DOHH2 (cell line): ENCODE data around the gene NRCAM.
A peak's percentile ranks its signal among the peaks of the same experiment; 100 is the strongest.

Source experiments
- H3F3A ChIP-seq: fragments of 200-600 bp; sonication (generic), shearing (Covaris generic); 2 replicates; pipeline ENCODE4 v1.6.0; 2016; ENCODE audit warnings: antibody characterized with exemption, mild to moderate bottlenecking; ENCODE audit not compliant: control insufficient read depth, insufficient read depth
- H3K27ac ChIP-seq: fragments of 200-600 bp; sonication (generic); 2 replicates; pipeline ENCODE4 v1.5.1; 2014; ENCODE audit warnings: low read depth, mild to moderate bottlenecking, low read length, moderate library complexity
- H3K27me3 ChIP-seq: fragments of 200-600 bp; sonication (generic); 2 replicates; pipeline ENCODE4 v1.6.1; 2014; ENCODE audit warnings: mild to moderate bottlenecking, low read length, mixed read lengths; ENCODE audit not compliant: control insufficient read depth
- H3K36me3 ChIP-seq: fragments of 200-600 bp; sonication (generic); 2 replicates; pipeline ENCODE4 v1.6.1; 2014; ENCODE audit warnings: mild to moderate bottlenecking, low read length, moderate library complexity, mixed read lengths; ENCODE audit not compliant: control insufficient read depth
- H3K4me1 ChIP-seq: fragments of 200-600 bp; sonication (generic); 2 replicates; pipeline ENCODE4 v1.6.1; 2014; ENCODE audit warnings: mild to moderate bottlenecking, low read length, mixed read lengths; ENCODE audit not compliant: control insufficient read depth
- H3K4me2 ChIP-seq: fragments of 200-600 bp; sonication (generic); 2 replicates; pipeline ENCODE4 v1.6.0; 2014; ENCODE audit warnings: mild to moderate bottlenecking, low read length, moderate library complexity
- H3K4me3 ChIP-seq: fragments of 200-600 bp; sonication (generic); 2 replicates; pipeline ENCODE4 v1.5.1; 2014; ENCODE audit warnings: mild to moderate bottlenecking, low read length, mixed read lengths
- H3K79me2 ChIP-seq: fragments of 200-600 bp; sonication (generic); 2 replicates; pipeline ENCODE4 v1.6.1; 2014; ENCODE audit warnings: mild to moderate bottlenecking, low read length, mixed read lengths; ENCODE audit not compliant: control insufficient read depth
- H3K9me2 ChIP-seq: fragments of 200-600 bp; sonication (generic); replicated peaks from 2 replicates; pipeline ENCODE4 v1.6.1; 2014; ENCODE audit warnings: mild to moderate bottlenecking, low read length, mixed read lengths; ENCODE audit not compliant: control insufficient read depth
- H3K9me3 ChIP-seq: fragments of 200-600 bp; sonication (generic); 2 replicates; pipeline ENCODE4 v1.6.1; 2014; ENCODE audit warnings: antibody characterized with exemption, low read length, mixed read lengths; ENCODE audit not compliant: control insufficient read depth, insufficient read depth
- H4K20me1 ChIP-seq: fragments of 200-600 bp; sonication (generic); 2 replicates; pipeline ENCODE4 v1.6.0; 2014; ENCODE audit warnings: low read depth, mild to moderate bottlenecking, antibody characterized with exemption, low read length, moderate library complexity; ENCODE audit not compliant: control insufficient read depth, insufficient read depth
- EZH2phosphoT487 ChIP-seq: fragments of 200-600 bp; sonication (generic); IDR thresholded peaks from 2 replicates; pipeline ENCODE4 v1.6.1; 2017; ENCODE audit warnings: borderline replicate concordance, mild to moderate bottlenecking, antibody characterized with exemption, low read length, moderate library complexity, mixed read lengths
- TF ChIP-seq, protein P1 (sequence below): fragments of 200-600 bp; sonication (generic); IDR thresholded peaks from one replicate; pipeline ENCODE4 v1.5.1; 2014; ENCODE audit warnings: antibody characterized with exemption, mild to moderate bottlenecking, low read depth, low read length; ENCODE audit not compliant: poor library complexity, severe bottlenecking

NRCAM gene

DNA sequence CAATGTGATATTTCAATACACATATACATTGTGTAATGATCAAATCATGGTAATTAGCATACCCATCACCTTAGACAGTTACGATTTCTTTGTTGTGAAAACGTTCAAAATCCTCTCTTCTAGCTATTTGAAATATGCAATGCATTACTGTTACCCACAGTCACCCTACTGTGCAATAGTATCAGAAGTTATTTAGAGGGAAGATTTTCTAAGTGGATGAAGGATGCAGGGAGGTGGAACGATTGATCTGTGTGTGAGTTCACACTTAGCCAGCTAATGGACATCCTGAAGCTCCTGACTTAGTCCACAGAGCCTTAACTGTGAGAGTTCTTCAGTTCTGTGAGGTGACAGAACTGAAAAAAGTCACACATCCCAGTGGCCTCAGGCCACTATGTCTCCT is 228.9 kb downstream of the NRCAM start:
- TF ChIP-seq, protein P1, sequence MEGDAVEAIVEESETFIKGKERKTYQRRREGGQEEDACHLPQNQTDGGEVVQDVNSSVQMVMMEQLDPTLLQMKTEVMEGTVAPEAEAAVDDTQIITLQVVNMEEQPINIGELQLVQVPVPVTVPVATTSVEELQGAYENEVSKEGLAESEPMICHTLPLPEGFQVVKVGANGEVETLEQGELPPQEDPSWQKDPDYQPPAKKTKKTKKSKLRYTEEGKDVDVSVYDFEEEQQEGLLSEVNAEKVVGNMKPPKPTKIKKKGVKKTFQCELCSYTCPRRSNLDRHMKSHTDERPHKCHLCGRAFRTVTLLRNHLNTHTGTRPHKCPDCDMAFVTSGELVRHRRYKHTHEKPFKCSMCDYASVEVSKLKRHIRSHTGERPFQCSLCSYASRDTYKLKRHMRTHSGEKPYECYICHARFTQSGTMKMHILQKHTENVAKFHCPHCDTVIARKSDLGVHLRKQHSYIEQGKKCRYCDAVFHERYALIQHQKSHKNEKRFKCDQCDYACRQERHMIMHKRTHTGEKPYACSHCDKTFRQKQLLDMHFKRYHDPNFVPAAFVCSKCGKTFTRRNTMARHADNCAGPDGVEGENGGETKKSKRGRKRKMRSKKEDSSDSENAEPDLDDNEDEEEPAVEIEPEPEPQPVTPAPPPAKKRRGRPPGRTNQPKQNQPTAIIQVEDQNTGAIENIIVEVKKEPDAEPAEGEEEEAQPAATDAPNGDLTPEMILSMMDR: no peak
- no peak for TF ChIP-seq EZH2phosphoT487
- no peaks in the 10 kb centered on the region for H3K4me1 ChIP-seq
- H3K4me2 ChIP-seq: no peak overlapping the region
- peaks cover 5% of the 10 kb centered on the region; the same call in 1 of the 2 replicates for H3K27me3 ChIP-seq
- H3K36me3 ChIP-seq: no peaks in the 10 kb centered on the region
- H3K79me2 ChIP-seq: no peaks in the 10 kb centered on the region
- no peaks in the 10 kb centered on the region for H4K20me1 ChIP-seq
- H3K27ac ChIP-seq: no peak overlapping the region
- H3K9me3 ChIP-seq: no peaks in the 10 kb centered on the region
- H3F3A ChIP-seq: no peaks in the 10 kb centered on the region
- no peaks in the 10 kb centered on the region for H3K9me2 ChIP-seq
- H3K4me3 ChIP-seq: no peak overlapping the region

DNA sequence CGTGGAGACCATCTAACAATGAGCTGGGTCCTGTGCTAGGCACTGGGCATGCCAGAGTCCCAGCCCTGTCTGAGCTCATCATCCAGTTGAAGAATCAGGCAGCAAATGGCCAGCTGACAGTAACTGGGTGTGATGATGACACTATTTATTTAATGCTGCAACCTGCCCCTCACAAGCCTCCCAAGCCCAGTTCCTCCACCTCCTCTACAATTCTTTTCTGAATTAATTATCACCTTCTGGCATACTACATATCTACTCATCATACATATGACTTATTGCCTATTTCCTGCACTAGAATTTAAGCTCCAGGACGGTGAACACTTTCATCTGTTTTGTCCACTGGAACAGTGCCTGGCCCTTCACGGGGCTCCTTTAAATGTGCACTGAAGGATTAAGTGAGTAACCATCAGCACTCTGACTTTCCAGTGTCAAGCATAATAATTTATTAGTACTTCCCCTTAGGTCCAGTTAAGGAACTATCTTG is 229.4 kb downstream of the NRCAM start:
- no peaks in the 10 kb centered on the region for H3K36me3 ChIP-seq
- no peaks in the 10 kb centered on the region for H3F3A ChIP-seq
- no peaks in the 10 kb centered on the region for H3K9me3 ChIP-seq
- H3K27me3 ChIP-seq: peaks cover 5% of the 10 kb centered on the region; the same call in 1 of the 2 replicates
- no peaks in the 10 kb centered on the region for H3K79me2 ChIP-seq
- H4K20me1 ChIP-seq: no peaks in the 10 kb centered on the region
- H3K27ac ChIP-seq: no peak overlapping the region
- no peak overlapping the region for H3K4me2 ChIP-seq
- H3K9me2 ChIP-seq: no peaks in the 10 kb centered on the region
- H3K4me1 ChIP-seq: no peaks in the 10 kb centered on the region
- TF ChIP-seq EZH2phosphoT487: no peak
- TF ChIP-seq, protein P1: no peak
- no peak overlapping the region for H3K4me3 ChIP-seq

DNA sequence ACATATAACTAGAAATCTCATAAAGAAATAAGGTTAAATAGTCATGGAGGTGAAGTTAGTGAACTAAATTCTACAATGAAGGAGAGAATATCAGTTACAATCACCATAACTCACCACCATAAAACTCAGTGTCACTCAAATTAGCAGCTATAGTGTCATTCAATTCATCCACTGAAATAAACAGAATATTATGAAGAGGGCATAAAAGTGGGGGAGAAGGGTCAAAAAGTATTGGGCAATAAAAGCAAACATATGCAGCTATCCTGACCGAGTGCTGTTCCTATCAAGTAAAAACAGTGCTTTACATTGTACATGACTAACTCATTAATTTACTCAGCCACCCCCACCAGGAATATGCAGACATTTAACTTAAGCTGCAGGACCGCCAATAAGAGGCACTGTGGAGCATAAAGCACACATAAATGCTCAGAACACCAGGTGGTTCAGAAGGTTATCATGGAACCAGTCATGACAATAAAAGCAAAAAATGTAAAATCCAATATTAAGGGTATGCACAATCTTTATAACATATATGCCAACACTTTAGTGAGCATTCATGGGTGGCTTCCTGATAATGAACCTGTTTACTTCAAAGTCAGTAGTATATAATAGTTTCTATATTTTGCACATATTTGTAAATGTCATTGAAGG is 230.6 kb downstream of the NRCAM start:
- H3F3A ChIP-seq: no peaks in the 10 kb centered on the region
- no peaks in the 10 kb centered on the region for H3K36me3 ChIP-seq
- H3K9me3 ChIP-seq: no peaks in the 10 kb centered on the region
- no peaks in the 10 kb centered on the region for H3K9me2 ChIP-seq
- H3K4me1 ChIP-seq: no peaks in the 10 kb centered on the region
- no peak overlapping the region for H3K4me3 ChIP-seq
- no peak overlapping the region for H3K27ac ChIP-seq
- no peak for TF ChIP-seq EZH2phosphoT487
- TF ChIP-seq, protein P1: peak; percentile 9
- H3K4me2 ChIP-seq: no peak overlapping the region
- H3K27me3 ChIP-seq: peaks cover 5% of the 10 kb centered on the region; the same call in 1 of the 2 replicates
- H3K79me2 ChIP-seq: no peaks in the 10 kb centered on the region
- H4K20me1 ChIP-seq: no peaks in the 10 kb centered on the region
